HG02884 (cell line): ENCODE measurements around the gene SEPTIN8.

ENCODE experiments used
- ATAC-seq: cut with Tn5 transposase; IDR thresholded peaks from one replicate; pipeline ENCODE4 v1.9.1; 2021; ENCODE audit warnings: mild to moderate bottlenecking, moderate library complexity; ENCODE audit not compliant: unreplicated experiment

The SEPTIN8 gene

DNA sequence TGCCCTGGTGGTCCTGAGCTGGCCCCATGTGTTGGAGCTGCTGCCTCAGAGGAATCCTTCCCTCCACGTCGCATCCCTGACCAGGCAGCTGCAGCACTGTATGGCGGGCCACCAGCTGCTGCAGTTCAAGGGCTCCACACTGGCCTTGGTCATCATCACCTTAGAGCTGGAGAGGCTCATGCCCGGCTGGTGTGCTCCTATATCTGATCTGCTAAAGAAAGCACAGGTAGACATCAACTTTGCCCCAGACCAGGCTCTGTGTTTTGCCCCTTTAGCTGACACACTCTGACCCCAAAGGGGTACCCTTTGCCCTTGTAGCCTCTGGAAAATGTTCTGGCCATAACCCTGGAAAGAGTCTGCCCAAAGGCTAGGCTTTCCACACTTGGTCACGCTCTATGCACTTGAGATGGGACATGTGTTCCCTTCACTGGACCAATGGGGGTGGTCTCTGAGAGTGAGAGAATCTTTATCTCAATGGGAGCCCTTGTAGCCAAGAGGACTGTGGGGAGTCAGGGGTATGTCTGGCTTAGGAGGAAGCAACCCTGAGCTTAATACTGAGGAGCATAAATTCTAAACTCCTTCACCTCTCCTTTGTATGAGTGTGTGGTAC lies 25.0 kb downstream of the SEPTIN8 start:
- ATAC-seq = no peak

DNA sequence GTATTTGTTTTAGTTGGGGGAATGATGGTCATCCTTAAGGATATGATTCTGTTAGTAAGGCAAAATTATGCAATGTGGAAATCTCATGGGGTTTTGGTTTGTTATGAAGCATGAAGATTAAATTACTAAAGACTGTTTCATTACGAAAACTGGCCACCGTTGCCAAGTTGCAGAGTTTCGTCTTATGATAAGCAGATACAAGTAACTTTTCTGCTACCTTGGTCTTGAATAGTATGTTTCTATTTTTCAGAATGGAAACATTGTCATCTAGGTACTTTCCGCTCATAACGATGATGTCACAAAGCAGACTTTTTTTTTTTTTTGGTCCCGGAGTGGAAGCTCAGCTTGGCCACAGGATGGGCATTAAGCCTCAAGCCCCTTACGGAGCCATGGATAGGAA lies 25.6 kb downstream of the SEPTIN8 start:
- no peak for ATAC-seq

DNA sequence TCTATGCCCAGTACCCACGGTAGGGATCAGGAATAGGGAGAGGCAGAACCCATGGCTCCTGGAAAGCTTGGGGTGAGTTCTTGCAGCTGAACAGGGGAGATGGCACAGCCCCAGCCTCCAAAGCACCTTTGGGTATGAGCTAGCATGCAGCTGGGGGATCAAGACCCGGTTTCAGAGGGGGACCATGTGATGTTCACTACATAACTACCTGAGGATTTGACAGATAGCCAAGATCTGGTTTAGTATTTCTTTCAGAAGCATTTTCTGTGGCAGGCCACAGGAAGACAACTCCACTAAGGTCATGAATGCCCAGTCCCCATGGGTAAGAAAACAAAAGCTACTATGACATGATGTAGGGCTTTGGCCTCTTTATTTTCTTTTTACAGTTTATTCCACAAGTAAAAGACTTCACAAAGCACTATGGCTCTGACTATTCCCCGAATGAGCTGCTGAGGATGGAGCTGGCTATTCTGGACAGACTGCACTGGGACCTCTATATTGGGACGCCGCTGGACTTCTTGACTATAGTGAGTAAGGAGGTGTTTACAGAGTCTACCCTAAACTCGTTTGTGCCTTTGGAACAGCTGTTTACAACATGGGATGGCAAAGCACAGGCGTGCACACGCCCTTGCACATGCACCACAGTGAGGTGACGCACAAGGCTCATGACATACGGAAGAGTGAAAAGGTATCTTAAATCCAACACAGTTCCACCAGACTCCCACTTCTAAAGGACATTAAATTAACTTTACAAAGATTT lies 26.4 kb downstream of the SEPTIN8 start:
- ATAC-seq = no peak

DNA sequence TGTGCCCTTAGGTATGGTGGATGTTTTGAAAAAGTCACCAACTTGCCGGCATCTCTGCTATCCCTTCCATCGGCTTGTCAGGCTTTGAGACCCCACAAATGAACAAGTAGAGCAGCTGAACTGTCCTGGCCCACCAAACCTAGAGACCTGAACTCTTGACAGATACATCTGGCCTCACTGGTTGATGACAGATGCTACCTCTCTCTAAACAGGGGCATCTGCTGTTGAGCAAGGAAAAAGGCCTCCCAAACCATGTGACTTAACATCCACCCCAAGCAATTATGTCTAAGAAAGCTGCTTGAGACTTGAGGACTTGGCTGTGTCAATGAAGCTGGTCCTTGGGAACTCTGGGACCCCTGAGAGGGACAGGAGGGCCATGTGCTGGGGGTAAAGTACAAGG lies 27.5 kb downstream of the SEPTIN8 start:
- no peak for ATAC-seq

DNA sequence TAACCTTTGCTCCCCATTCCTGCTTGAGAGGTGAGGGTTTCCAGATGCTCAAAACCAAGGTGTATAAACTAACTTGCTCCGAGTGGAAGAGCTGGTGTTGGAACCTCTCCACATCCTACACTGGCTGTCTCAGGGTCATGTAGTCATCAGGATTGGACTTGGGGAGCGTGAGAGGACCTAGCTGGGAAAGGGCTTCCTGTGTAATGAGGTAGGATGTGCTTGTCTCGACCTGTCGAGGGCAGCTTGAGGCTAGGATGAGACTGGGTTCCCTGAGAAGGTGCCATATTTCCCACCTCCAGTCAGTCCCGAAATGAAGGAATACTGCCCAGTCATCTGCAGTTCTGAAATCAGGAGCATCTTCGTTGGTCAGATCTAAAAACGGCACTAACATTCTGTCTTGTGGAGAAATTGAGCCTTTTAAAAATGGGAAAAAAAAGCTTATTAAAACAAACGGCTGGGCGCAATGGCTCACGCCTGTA lies 28.5 kb downstream of the SEPTIN8 start:
- ATAC-seq = no peak

DNA sequence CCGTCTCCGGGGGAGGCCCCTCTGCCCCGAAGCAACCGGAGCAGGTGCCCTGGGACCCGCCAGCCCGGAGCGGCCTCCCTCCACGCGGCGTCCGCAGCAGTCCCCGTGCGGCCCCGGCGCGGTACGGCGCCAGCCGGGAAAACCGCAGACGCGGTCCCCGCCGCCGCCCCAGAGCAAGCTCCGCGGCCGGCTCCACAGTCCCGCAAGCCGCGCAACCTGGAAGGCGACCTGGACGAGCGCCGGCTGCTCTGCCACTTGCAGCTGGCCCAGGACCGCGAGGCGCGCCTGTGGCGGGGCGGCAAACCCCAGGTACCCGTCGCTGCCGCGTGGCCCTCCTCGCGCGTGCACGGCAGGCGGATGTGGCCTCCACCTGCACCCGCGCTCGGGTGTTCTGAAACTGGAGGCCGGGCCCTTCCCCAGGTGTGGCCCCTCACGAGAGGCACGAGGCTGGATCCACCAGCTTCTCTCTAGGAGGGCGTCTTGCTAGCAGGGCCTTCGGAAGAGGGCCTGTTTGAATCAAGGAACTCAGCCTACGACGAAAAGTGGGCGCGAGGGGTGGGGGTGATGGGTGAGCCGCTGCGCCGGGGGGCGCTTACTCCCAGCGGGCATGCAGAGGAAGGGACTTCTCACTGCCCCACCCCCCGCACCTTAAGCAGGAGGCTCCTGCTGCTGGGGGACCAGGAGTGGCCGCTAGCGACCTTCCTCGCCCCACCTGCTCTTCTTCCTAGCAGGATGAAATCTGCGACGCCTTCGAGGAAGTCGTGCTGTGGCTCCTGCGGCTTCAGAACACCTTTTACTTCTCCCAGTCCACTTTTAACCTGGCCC lies 29.2 kb downstream of the SEPTIN8 start:
- ATAC-seq = no peak

DNA sequence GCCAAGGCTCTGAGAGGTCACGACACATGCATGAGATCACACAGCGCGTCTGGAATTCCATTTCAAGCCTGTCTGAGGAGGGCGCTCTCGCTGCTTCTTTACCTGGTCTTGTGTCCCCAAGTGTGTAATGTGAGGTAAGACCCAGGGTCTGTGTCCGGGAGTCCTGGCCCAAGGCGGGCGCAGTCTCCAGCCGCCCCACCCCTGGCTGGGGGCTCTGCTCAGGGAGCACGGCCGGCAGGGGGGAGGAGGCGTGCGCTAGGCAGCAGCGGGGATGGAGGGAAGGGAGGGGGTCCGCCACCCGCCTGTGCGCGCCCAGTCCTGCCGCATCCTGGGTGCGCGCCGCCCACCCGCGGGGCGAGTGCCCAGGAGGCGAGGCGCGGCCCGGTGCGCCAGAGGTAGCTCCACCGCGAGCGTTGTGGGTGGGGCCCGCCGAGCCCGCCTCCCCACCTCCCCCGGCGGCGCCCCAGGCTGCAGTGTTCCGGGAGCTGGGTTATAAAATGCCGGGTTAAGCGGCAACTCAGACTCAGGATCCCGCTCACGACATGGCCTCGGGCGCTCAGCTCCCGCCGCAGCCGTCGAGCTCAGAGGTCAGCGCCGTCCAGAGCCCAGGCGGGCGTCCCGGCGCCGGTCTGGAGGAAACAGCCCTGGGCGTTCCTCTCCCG lies 30.0 kb downstream of the SEPTIN8 start, which contains the start of gene CCNI2:
Gene CCNI2, plus strand, starts transcription at position 473 of the 662 bp plus-strand sequence. Its CDS starts 70 bp downstream, at position 543.
- ATAC-seq = no peak

DNA sequence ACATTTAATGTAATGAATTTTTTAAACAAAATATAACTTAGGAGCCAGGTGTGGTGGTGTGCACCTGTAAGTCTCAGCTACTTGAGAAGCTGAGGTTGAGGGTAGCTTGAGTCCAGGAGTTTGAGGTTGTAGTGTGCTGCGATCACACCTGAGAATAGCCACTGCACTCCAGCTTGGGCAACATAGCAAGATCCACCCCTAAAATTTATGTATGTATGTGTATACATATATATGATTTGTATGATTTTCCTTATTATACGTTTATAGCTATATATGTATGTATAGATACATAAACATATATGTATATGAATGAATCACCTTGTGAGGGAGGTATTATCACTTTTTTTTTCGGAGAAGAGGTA lies 30.5 kb downstream of the SEPTIN8 start:
- no peak for ATAC-seq

DNA sequence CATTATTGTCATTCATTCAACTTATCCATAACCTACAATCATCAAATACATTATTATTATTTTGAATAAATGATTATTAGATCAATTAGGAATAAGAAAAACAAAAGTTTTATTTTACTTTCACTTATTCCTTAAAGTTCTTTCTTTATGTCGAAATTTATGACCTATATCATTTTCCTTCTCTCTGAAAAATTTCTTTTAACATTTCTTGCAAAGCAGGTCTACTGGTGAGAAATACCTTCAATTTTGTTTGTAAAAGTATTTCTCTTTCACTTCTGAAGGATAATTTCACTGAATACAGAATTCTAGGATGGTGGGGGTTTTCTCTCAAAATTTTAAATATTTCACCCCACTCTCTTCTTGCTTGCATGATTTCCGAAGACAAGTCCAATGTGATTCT lies 32.4 kb downstream of the SEPTIN8 start:
- ATAC-seq = no peak

DNA sequence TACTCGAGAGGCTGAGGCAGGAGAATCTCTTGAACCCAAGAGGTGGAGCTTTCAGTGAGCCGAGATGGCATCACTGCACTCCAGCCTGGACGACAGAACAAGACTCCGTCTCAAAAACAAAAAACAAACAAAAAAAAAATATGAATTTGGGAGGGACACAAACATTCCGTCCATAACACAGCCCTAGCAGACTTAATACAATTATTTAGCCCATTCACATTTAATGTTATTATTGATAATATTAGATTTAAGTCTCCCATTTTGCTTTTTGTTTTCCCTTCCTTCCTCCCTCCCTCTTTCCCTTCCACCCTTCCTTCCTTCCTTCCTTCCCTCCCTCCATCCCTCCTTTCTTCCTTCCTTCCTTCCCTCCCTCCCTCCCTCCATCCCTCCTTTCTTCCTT lies 34.4 kb downstream of the SEPTIN8 start:
- ATAC-seq = no peak

DNA sequence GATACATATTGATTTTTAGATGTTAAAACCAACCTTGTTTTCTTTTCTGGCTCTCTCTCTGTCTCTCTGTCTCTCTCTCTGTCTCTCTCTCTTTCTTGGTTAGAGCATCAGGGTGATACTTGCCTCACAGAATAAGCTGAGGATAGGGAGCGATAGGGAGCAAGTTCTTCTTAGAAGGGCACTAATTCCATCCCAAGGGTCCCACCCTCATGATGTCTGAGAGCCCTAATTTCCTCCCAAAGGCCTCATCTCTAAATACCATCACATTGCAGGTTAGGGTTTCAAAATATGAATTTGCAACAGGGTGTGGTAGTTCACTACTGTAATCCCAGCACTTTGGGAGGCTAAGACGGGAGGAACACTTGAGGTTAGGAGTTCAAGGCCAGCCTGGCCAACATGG lies 34.9 kb downstream of the SEPTIN8 start:
- no peak for ATAC-seq

DNA sequence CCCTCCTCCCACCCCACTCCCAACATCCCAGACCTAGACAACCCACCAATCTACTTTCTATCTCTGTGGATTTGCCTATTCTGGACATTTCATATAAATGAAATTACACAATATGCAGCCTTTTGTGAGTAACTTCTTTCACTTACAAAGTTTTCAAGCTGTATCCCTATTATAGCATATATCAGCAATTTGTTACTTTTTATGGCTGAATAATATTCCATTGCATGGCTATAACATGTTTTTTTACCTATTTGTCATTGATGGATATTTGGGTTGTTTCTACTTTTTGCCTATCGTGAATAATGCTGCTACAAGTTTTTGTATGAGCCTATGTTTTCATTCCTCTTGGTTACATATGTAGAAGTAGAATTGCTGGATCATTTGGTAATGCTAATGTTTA lies 37.8 kb downstream of the SEPTIN8 start:
- no peak for ATAC-seq

DNA sequence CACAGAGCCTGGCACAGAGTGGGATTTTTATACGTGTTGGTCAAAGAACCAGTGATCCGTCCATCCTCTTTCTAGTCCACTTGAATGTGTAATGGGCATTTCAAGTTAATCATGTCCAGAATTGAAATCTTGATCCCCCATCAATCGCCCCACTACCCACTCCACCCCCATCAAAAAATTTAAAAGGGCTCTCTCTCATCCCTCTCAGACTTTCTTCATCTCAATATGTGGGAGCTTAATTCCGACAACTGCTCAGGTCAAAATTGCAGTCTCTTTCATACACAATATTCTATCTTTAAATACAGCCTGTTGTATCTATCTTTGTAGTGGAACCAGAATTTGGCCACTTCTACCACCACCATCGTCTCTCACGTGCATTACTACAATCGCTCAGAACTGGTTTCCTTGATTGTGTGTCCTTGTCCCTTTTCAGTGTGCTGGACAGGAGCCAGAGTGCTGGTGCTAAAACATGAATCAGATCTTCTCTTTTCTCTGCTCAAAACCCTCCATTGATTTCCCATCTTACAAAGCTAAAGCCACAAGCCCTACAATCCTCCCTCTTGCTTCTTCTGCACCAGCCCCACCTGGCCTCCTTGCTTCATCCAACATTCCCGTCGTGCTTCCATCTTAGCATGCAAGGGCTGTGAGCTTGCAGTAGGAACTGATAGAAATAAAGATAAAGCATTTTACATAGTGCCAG lies 38.9 kb downstream of the SEPTIN8 start:
- no peak for ATAC-seq

DNA sequence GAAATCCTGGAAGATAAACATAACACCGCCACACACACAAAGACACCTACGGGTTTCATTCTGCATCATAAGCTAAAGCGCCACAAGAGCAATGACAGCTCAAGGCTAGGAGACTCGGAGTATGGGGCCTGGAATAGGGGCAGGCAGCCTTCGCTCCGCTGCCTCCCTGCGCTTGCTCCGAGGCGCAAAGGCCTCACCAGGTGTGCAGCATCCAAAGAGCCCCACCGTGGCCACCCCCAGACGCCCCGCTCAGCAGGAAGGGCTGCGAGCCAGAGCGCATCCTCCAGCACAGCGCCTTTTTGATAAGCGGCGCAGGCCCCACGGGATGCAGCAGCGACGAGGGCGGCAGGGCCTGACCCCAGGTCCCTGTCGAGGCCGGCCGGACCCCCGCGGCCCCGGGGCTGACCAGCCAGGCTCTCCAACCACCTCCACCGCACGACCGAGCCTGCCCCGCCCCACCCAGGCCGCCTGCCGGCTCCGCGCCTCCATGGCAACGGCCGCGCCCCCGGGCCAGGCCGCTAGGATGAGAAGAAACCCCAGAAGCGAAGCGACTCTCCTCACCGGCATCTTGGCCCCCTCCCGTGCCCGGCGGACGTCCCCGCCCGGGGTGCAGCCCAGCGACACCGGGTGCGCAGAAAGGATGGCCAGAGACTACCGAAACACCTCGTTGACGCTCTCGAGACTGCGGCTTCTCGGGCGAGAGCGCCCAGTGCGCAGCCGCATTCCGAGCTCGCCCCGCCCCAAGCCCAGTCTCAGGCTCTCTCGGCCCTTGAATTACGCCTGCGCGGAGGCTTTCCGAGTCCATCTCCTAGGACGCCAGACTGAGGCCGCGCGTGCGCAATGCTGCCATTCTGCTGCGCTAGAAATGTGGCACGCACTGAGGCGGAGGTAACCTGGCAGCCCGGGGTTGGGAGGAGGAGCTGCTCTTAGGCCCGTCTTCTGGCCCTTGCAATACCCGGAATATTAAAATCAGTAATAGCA lies 39.9 kb downstream of the SEPTIN8 start, which contains the start of gene KIF3A:
Gene KIF3A, minus strand, starts transcription at position 694 of the 981 bp plus-strand sequence. Its CDS starts 127 bp downstream, at position 567.
- ATAC-seq = peak; percentile 88

DNA sequence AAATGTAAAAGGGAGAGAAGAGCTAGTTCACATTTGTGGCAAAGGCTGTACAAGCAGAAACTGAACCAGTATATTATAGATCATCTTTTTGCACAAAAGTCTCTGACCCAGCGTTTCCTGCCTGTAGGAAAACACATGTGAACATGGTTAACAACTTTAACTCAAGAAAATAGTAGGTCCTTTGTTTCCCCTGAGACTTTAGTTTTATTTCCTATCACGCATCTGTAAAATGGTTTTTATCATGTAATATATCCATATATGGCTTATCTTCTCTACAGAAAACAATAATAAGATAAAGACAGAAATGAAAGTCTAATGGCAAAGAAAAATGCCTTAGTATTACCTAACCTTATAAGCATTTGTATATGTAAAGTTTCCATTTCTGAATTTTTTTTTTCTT lies 42.4 kb downstream of the SEPTIN8 start:
- ATAC-seq = no peak

DNA sequence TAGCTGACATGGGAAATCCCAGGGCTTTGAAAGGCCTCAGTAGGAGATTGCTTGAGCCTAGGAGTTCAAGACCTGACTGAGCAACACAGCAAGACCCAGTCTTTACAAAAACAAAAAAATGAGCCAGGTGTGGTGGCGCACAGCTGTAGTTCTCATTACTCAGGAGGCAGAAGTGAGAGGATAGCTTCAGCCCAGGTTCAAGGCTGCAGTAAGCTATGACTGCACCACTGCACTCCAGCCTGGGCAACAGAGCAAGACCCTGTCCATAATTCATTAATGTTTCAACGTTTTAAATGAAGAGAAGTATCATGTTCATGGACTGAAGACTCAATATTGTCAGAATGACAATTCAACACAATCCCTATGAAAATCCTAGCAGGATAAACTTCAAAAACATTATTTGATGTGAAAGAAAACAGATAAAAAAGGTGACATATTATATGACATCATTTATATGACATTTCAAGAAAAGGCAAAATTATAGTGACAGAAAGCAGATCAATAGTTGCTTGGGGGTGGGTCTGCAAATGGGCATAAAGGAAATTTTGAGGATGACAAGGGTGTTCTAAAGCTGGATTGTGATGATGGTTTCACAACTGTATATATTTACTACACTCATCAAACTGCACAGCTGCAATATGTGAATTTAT lies 43.4 kb downstream of the SEPTIN8 start:
- no peak for ATAC-seq

DNA sequence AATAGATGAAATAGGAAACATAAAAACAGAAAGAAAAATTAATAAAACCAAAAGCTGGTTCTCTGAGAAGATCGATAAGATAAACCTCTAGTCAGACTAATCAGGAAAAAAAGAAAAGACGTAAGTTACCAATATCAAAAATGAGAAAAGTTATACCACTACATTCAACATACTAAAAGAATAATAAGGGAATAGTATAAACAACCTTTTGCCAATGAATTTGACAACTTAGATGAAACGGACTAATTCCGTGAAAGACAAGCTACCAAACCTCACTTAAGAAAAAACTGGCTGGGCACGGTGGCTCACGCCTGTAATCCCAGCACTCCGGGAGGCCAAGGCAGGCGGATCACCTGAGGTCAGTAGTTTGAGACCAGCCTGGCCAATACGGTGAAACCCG lies 47.1 kb downstream of the SEPTIN8 start:
- ATAC-seq = no peak

DNA sequence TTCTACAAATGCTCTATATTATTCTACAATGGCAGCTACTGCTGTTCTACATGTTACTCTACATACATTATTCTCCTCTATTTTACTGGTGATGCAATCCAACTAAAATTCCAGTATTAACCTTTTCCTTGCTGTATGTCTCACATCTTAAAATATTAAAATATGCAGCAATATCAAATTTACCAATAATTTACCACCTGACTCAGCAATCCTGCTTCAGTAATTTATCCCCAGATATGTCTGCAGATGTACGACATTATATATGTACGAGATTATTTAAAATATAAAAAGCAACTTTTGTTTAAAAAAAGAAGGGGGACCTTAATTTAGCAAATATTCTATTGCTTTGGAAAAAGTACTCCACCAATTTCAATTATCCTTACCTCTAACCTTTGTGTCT lies 51.3 kb downstream of the SEPTIN8 start:
- no peak for ATAC-seq
